Neural cell (in vitro differentiated cells): ENCODE results near the gene ZNF268. TPM values are rescaled to one million over a fixed set of nuclear protein-coding genes. Genes with fewer than 3 reads are reported as not detected.

Experiments
- H2AFZ ChIP-seq: fragments of 200-600, 300-800 bp; sonication (generic), shearing (Covaris generic); 2 replicates; pipeline ENCODE4 v1.6.0; 2014; ENCODE audit warnings: low read depth, mild to moderate bottlenecking, antibody characterized with exemption, low read length, moderate library complexity
- H3F3A ChIP-seq: fragments of 200-600 bp; shearing (Covaris generic); 2 replicates; pipeline ENCODE4 v1.6.1; 2016; ENCODE audit warnings: mild to moderate bottlenecking, moderate library complexity, mixed read lengths, antibody characterized with exemption, low read length; ENCODE audit not compliant: insufficient read depth, poor library complexity, severe bottlenecking
- H3K27ac ChIP-seq: fragments of 200-600, 300-800 bp; sonication (generic), shearing (Covaris generic); 2 replicates; pipeline ENCODE4 v1.5.1; 2014; ENCODE audit warnings: mild to moderate bottlenecking, low read length, moderate library complexity
- H3K27me3 ChIP-seq: fragments of 300-800, 200-600 bp; sonication (generic), shearing (Covaris generic); 2 replicates; pipeline ENCODE4 v1.6.0; 2014; ENCODE audit warnings: mild to moderate bottlenecking, low read depth, low read length, moderate library complexity; ENCODE audit not compliant: insufficient read depth
- H3K36me3 ChIP-seq: fragments of 300-800, 200-600 bp; sonication (generic), shearing (Covaris generic); 2 replicates; pipeline ENCODE4 v1.5.1; 2014; ENCODE audit warnings: mild to moderate bottlenecking, antibody characterized with exemption, low read length, moderate library complexity; ENCODE audit not compliant: insufficient read depth
- H3K4me2 ChIP-seq: fragments of 300-800, 200-600 bp; sonication (generic), shearing (Covaris generic); 2 replicates; pipeline ENCODE4 v1.6.0; 2014; ENCODE audit warnings: mild to moderate bottlenecking, low read length
- H3K4me3 ChIP-seq: fragments of 300-800, 200-600 bp; sonication (generic), shearing (Covaris generic); 2 replicates; pipeline ENCODE4 v1.5.1; 2014; ENCODE audit warnings: mild to moderate bottlenecking, low read length, moderate library complexity
- H3K79me2 ChIP-seq: fragments of 200-600 bp; shearing (Covaris generic); replicated peaks from 2 replicates; pipeline ENCODE4 v1.6.0; 2014; ENCODE audit warnings: mild to moderate bottlenecking, low read length, moderate library complexity; ENCODE audit not compliant: insufficient read depth
- H3K9ac ChIP-seq: fragments of 300-800, 200-600 bp; sonication (generic), shearing (Covaris generic); 2 replicates; pipeline ENCODE4 v1.6.1; 2016; ENCODE audit warnings: mild to moderate bottlenecking, low read length, mixed read lengths
- H3K9me2 ChIP-seq: fragments of 200-600 bp; shearing (Covaris generic); 2 replicates; pipeline ENCODE4 v1.6.1; 2016; ENCODE audit warnings: mild to moderate bottlenecking, low read length, mixed read lengths; ENCODE audit not compliant: insufficient read depth
- H3K9me3 ChIP-seq: fragments of 200-600, 300-800 bp; sonication (generic), shearing (Covaris generic); 2 replicates; pipeline ENCODE4 v1.6.1; 2016; ENCODE audit warnings: mild to moderate bottlenecking, mixed run types, low read length, moderate library complexity, mixed read lengths
- H4K20me1 ChIP-seq: fragments of 200-600 bp; shearing (Covaris generic); 2 replicates; pipeline ENCODE4 v1.6.1; 2016; ENCODE audit warnings: mild to moderate bottlenecking, mixed run types; ENCODE audit not compliant: insufficient read depth
- EP300 ChIP-seq: fragments of 450-650 bp; conservative IDR thresholded peaks from 2 replicates; pipeline ENCODE4 v1.6.1; 2014; ENCODE audit warnings: antibody characterized with exemption, mild to moderate bottlenecking, moderate library complexity; ENCODE audit not compliant: poor library complexity, severe bottlenecking
- EZH2 ChIP-seq: fragments of 200-600, 300-800 bp; shearing (Covaris generic), sonication (generic); IDR thresholded peaks from 2 replicates; pipeline ENCODE4 v1.6.1; 2014; ENCODE audit warnings: antibody characterized with exemption, low read length, borderline replicate concordance, mild to moderate bottlenecking; ENCODE audit not compliant: insufficient read depth, poor library complexity, severe bottlenecking
- MXI1 ChIP-seq: fragments of 450-650 bp; conservative IDR thresholded peaks from 2 replicates; pipeline ENCODE4 v1.6.1; 2014; ENCODE audit warnings: antibody characterized with exemption, mild to moderate bottlenecking; ENCODE audit not compliant: poor library complexity, severe bottlenecking
- POLR2AphosphoS5 ChIP-seq: IDR thresholded peaks from 2 replicates; pipeline ENCODE4 v1.6.1; 2012
- RAD21 ChIP-seq: fragments of 450-650 bp; conservative IDR thresholded peaks from 2 replicates; pipeline ENCODE4 v1.6.1; 2014; ENCODE audit warnings: antibody characterized with exemption, mild to moderate bottlenecking, moderate library complexity
- SMC3 ChIP-seq: fragments of 450-650 bp; conservative IDR thresholded peaks from 2 replicates; pipeline ENCODE4 v1.6.1; 2014; ENCODE audit warnings: antibody characterized with exemption, mild to moderate bottlenecking, moderate library complexity; ENCODE audit not compliant: poor library complexity
- TAF1 ChIP-seq: IDR thresholded peaks from 2 replicates; pipeline ENCODE4 v1.6.1; 2012; ENCODE audit warnings: low read depth
- polyA plus RNA-seq: library from polyadenylated mRNA; depleted of rRNA; stranded (reverse); fragments of >200 nt; gene quantifications from 2 replicates; pipeline ENCODE4 v1.2.3, GENCODE V29; 2014
- TF ChIP-seq, protein P1 (sequence below): fragments of 450-650 bp; IDR thresholded peaks from 2 replicates; pipeline ENCODE4 v1.5.1; 2014; ENCODE audit warnings: antibody characterized with exemption, mild to moderate bottlenecking, moderate library complexity; ENCODE audit not compliant: poor library complexity, severe bottlenecking
- TF ChIP-seq, protein P2 (sequence below): IDR thresholded peaks from 2 replicates; pipeline ENCODE4 v1.6.1; 2012; ENCODE audit warnings: borderline replicate concordance

Gene ZNF268
- polyA plus RNA-seq, 1 donor from 2014 or later = 23.5 TPM

DNA sequence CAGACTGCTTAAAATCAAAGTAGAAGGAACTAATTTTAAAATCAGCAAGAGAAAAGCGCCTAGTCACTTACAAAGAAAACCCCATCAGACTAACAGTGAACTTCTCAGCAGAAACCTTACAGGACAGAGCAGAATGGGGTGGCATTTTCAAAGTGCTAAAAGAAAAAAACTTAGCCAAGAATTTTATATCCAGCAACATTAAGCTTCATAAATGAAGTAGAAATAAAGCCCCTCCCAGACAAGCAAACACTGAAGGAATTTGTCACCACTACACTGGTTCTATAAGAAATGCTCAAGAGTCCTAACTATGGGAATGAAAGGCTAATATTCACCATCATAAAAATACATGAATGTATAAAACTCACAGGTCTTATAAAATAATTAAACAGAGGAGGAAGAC, 6.4 kb upstream of the ZNF268 start:
- no peaks in the 10 kb centered on the region for H3K36me3 ChIP-seq
- TF ChIP-seq EP300 = no peak
- H3K4me3 ChIP-seq = no peak overlapping the region
- H3K27me3 ChIP-seq = no peaks in the 10 kb centered on the region
- H3K79me2 ChIP-seq = no peaks in the 10 kb centered on the region
- H3F3A ChIP-seq = no peaks in the 10 kb centered on the region
- no peak overlapping the region for H3K27ac ChIP-seq
- no peak overlapping the region for H2AFZ ChIP-seq
- no peak overlapping the region for H3K4me2 ChIP-seq
- H3K9ac ChIP-seq = no peak overlapping the region
- H4K20me1 ChIP-seq = no peaks in the 10 kb centered on the region
- H3K9me3 ChIP-seq = peaks cover 20% of the 10 kb centered on the region
- no peaks in the 10 kb centered on the region for H3K9me2 ChIP-seq

DNA sequence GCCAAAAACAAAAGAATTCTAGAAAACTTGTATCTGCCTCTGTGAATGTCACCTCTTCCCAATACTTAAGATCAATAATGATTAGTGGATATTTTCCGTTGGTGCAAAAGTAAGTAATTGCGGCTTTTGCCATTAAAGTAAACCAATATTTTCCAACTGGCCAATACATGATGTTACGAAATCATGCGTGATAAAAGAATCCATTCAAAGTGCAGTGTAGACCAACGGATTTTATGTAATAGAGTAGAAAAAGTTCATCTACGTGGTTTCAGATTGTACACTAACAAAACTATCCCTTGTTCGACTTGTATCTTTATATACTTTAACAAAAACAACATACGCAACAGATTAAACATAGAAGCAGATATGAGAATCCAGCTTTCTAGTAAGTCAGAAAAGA, 626 bp upstream of the ZNF268 start:
- no peak overlapping the region for H3K9ac ChIP-seq
- H3F3A ChIP-seq = no peaks in the 10 kb centered on the region
- H3K4me3 ChIP-seq = no peak overlapping the region
- peaks cover 7% of the 10 kb centered on the region for H3K9me3 ChIP-seq
- peaks cover 17% of the 10 kb centered on the region for H3K36me3 ChIP-seq
- TF ChIP-seq MXI1 (no peak), SMC3 (no peak), EP300 (no peak), RAD21 (no peak)
- H3K27ac ChIP-seq = no peak overlapping the region
- H4K20me1 ChIP-seq = no peaks in the 10 kb centered on the region
- no peak overlapping the region for H3K4me2 ChIP-seq
- H2AFZ ChIP-seq = peak overlapping the region; percentile 29
- peaks cover 20% of the 10 kb centered on the region for H3K79me2 ChIP-seq
- H3K9me2 ChIP-seq = no peaks in the 10 kb centered on the region
- H3K27me3 ChIP-seq = no peaks in the 10 kb centered on the region

DNA sequence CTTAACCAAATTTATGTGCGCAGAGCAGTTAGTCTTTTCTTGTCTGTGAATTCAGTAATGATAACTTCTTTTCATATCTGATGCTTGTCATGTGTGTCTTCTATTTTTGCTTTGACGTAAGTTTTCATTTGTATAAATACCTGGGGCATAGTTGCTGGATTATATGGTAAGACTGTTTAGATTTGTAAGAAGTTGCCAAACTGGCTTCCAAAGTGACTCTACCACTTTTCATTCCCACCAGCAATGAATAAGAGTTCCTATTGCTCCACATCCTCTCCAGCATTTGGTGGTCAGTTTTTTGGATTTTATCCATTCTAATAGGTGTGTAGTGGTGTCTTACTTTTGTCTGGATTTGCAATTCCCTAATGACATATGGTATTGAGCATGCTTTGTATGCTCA, 8.9 kb downstream of the ZNF268 start:
- Histone ChIP-seq H3K79me2 (peaks cover 6% of the 10 kb centered on the region), H3K27me3 (no peaks in the 10 kb centered on the region), H3K4me2 (no peak overlapping the region), H4K20me1 (no peaks in the 10 kb centered on the region), H2AFZ (no peak overlapping the region), H3F3A (no peaks in the 10 kb centered on the region), H3K9me3 (peaks cover 46% of the 10 kb centered on the region), H3K36me3 (peaks cover 84% of the 10 kb centered on the region), H3K4me3 (no peak overlapping the region), H3K27ac (no peak overlapping the region), H3K9ac (no peak overlapping the region), H3K9me2 (no peaks in the 10 kb centered on the region)
- no peak for TF ChIP-seq POLR2AphosphoS5
- TF ChIP-seq, protein P1, sequence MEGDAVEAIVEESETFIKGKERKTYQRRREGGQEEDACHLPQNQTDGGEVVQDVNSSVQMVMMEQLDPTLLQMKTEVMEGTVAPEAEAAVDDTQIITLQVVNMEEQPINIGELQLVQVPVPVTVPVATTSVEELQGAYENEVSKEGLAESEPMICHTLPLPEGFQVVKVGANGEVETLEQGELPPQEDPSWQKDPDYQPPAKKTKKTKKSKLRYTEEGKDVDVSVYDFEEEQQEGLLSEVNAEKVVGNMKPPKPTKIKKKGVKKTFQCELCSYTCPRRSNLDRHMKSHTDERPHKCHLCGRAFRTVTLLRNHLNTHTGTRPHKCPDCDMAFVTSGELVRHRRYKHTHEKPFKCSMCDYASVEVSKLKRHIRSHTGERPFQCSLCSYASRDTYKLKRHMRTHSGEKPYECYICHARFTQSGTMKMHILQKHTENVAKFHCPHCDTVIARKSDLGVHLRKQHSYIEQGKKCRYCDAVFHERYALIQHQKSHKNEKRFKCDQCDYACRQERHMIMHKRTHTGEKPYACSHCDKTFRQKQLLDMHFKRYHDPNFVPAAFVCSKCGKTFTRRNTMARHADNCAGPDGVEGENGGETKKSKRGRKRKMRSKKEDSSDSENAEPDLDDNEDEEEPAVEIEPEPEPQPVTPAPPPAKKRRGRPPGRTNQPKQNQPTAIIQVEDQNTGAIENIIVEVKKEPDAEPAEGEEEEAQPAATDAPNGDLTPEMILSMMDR = no peak

DNA sequence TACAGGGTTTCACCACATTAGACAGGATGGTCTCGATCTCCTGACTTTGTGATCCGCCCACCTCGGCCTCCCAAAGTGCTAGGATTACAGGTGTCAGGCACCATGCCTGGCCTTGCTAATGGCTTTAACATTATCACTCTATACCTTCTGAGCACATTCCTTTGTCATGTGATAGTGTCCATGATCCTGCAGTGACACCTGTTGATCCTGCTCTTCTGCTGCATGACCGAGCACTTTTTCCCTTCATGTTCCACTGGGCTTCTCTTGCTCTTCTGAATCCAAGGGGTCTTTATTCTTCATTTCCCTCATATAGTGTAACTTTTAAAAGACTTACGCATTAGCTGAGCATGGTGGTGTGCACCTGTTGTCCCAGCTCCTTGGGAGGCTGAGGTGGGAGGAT, 11.6 kb downstream of the ZNF268 start:
- H4K20me1 ChIP-seq = no peaks in the 10 kb centered on the region
- no peaks in the 10 kb centered on the region for H3F3A ChIP-seq
- no peak overlapping the region for H3K9ac ChIP-seq
- H3K36me3 ChIP-seq = peaks cover 75% of the 10 kb centered on the region
- TF ChIP-seq SMC3 (no peak), EZH2 (no peak), EP300 (no peak), POLR2AphosphoS5 (no peak), TAF1 (no peak), MXI1 (no peak)
- TF ChIP-seq, protein P2, sequence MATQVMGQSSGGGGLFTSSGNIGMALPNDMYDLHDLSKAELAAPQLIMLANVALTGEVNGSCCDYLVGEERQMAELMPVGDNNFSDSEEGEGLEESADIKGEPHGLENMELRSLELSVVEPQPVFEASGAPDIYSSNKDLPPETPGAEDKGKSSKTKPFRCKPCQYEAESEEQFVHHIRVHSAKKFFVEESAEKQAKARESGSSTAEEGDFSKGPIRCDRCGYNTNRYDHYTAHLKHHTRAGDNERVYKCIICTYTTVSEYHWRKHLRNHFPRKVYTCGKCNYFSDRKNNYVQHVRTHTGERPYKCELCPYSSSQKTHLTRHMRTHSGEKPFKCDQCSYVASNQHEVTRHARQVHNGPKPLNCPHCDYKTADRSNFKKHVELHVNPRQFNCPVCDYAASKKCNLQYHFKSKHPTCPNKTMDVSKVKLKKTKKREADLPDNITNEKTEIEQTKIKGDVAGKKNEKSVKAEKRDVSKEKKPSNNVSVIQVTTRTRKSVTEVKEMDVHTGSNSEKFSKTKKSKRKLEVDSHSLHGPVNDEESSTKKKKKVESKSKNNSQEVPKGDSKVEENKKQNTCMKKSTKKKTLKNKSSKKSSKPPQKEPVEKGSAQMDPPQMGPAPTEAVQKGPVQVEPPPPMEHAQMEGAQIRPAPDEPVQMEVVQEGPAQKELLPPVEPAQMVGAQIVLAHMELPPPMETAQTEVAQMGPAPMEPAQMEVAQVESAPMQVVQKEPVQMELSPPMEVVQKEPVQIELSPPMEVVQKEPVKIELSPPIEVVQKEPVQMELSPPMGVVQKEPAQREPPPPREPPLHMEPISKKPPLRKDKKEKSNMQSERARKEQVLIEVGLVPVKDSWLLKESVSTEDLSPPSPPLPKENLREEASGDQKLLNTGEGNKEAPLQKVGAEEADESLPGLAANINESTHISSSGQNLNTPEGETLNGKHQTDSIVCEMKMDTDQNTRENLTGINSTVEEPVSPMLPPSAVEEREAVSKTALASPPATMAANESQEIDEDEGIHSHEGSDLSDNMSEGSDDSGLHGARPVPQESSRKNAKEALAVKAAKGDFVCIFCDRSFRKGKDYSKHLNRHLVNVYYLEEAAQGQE = no peak
- TF ChIP-seq, protein P1 = no peak
- no peak overlapping the region for H3K4me2 ChIP-seq
- no peak overlapping the region for H2AFZ ChIP-seq
- H3K9me2 ChIP-seq = no peaks in the 10 kb centered on the region
- no peak overlapping the region for H3K4me3 ChIP-seq
- H3K27me3 ChIP-seq = no peaks in the 10 kb centered on the region
- no peak overlapping the region for H3K27ac ChIP-seq
- no peaks in the 10 kb centered on the region for H3K79me2 ChIP-seq
- H3K9me3 ChIP-seq = peaks cover 50% of the 10 kb centered on the region
